ENCODE measurements around the gene MEX3B.

DNA sequence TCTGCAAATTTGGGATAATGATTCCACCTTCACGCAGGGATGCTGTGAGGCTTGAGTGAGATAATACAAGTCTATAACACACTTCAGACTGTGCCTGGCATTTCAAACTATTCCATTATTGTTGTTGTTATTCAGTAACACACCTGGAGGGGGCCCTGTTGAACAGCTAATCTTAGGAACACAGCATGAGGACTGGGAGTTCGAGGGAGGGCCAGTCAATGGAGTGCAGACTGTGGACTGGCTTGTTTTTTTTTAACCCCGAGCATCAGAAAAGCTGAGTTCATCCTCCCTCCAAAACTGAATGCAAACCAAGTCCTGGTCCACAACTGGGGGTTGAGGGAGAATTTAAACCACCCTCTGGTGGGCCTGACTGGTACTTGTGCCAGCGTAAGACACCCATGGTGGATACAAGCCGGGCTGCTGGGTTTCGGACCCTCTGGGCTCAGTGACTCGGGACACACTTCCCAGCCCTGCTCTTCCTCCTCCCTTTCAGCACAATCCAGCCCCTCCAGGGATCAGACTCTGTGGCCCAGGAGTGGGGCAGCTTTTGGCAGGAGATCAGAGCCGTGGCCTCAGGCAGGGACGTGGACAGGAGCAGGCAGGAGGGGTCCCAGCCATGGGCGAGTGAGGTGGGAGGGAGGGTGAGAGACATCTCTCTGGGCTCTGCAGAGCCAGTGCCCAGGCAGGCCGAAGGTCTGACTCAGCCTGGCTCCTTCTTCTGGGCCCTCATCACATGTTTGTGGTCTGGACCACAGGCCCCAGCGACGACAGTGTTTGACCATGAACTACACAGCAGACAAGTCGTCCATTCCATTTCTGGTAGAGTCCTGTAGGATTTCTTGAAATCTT is 36.3 kb upstream of the MEX3B start:
- TF ChIP-seq, protein P1, sequence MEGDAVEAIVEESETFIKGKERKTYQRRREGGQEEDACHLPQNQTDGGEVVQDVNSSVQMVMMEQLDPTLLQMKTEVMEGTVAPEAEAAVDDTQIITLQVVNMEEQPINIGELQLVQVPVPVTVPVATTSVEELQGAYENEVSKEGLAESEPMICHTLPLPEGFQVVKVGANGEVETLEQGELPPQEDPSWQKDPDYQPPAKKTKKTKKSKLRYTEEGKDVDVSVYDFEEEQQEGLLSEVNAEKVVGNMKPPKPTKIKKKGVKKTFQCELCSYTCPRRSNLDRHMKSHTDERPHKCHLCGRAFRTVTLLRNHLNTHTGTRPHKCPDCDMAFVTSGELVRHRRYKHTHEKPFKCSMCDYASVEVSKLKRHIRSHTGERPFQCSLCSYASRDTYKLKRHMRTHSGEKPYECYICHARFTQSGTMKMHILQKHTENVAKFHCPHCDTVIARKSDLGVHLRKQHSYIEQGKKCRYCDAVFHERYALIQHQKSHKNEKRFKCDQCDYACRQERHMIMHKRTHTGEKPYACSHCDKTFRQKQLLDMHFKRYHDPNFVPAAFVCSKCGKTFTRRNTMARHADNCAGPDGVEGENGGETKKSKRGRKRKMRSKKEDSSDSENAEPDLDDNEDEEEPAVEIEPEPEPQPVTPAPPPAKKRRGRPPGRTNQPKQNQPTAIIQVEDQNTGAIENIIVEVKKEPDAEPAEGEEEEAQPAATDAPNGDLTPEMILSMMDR (IDR thresholded peaks at IDR 0.05; ENCODE audit: low read depth, low read length, poor library complexity, severe bottlenecking) = no peak
- TF ChIP-seq EZH2phosphoT487 (IDR thresholded peaks at IDR 0.05; ENCODE audit: borderline replicate concordance, low read length) = no peak

All from DOHH2 (cell line).